ENCODE data around the gene NES.

- no peak for TF ChIP-seq EP300 (IDR thresholded peaks at IDR 0.05; ENCODE audit: borderline replicate concordance)
- no peak for TF ChIP-seq REST (IDR thresholded peaks at IDR 0.05; ENCODE audit: low read depth)
- TF ChIP-seq CREB1 (IDR thresholded peaks at IDR 0.05; ENCODE audit: low read depth): no peak
- TF ChIP-seq FOXM1 (IDR thresholded peaks at IDR 0.05; ENCODE audit: borderline replicate concordance, low read depth): no peak
- no peak for TF ChIP-seq EGR1 (IDR thresholded peaks at IDR 0.05)
- no peak for TF ChIP-seq CEBPB (IDR thresholded peaks at IDR 0.05)
- no peak for TF ChIP-seq MAX (IDR thresholded peaks at IDR 0.05)
- no peak for TF ChIP-seq RAD21 (IDR thresholded peaks at IDR 0.05; ENCODE audit: low read depth)
- TF ChIP-seq NFIC (IDR thresholded peaks at IDR 0.05): no peak
- TF ChIP-seq YY1 (IDR thresholded peaks at IDR 0.05; ENCODE audit: low read depth): no peak
- no peak for TF ChIP-seq USF1 (IDR thresholded peaks at IDR 0.05)
- no peak for TF ChIP-seq TCF12 (IDR thresholded peaks at IDR 0.05; ENCODE audit: low read depth)
- TF ChIP-seq TAF1 (IDR thresholded peaks at IDR 0.05; ENCODE audit: low read depth): no peak
Observed at GRCh38 chr1:156654700-156655099, 22.5 kb downstream of the NES start.

All from Ishikawa (cell line).